Neural progenitor cell (in vitro differentiated cells): ENCODE measurements around the gene ADAMTS3. TPM values are rescaled to one million over a fixed set of nuclear protein-coding genes. Genes with fewer than 3 reads are reported as not detected.

Experiments
- DNase-seq: peaks from one replicate; pipeline ENCODE4 v3.0.0-alpha.2; 2016; ENCODE audit warnings: low spot score
- H2AFZ ChIP-seq: fragments of 200-600 bp; sonication (generic); replicated peaks from 2 replicates; pipeline ENCODE4 v1.6.1; 2016; ENCODE audit warnings: antibody characterized with exemption
- H3F3A ChIP-seq: fragments of 200-600 bp; sonication (generic); 2 replicates; pipeline ENCODE4 v1.6.1; 2016; ENCODE audit warnings: antibody characterized with exemption, low read depth
- H3K27ac ChIP-seq: fragments of 200-600 bp; sonication (generic); 2 replicates; pipeline ENCODE4 v1.5.1; 2016; ENCODE audit warnings: mild to moderate bottlenecking
- H3K27me3 ChIP-seq: fragments of 200-600 bp; sonication (generic); 2 replicates; pipeline ENCODE4 v1.6.1; 2016; ENCODE audit warnings: mild to moderate bottlenecking, moderate library complexity
- H3K36me3 ChIP-seq: fragments of 200-600 bp; sonication (generic); 2 replicates; pipeline ENCODE4 v1.5.1; 2016
- H3K4me1 ChIP-seq: fragments of 200-600 bp; sonication (generic); 2 replicates; pipeline ENCODE4 v1.6.1; 2016; ENCODE audit warnings: mixed run types
- H3K4me2 ChIP-seq: fragments of 200-600 bp; sonication (generic); 2 replicates; pipeline ENCODE4 v1.6.1; 2016
- H3K4me3 ChIP-seq: fragments of 200-600 bp; sonication (generic); 2 replicates; pipeline ENCODE4 v1.5.1; 2016
- H3K79me2 ChIP-seq: fragments of 200-600 bp; sonication (generic); 2 replicates; pipeline ENCODE4 v1.6.1; 2016; ENCODE audit warnings: low read depth
- H3K9ac ChIP-seq: fragments of 200-600 bp; sonication (generic); 2 replicates; pipeline ENCODE4 v1.6.1; 2016
- H3K9me3 ChIP-seq: fragments of 200-600 bp; sonication (generic); 2 replicates; pipeline ENCODE4 v1.5.1; 2016; ENCODE audit warnings: low read depth
- H4K20me1 ChIP-seq: fragments of 200-600 bp; sonication (generic); 2 replicates; pipeline ENCODE4 v1.6.1; 2016; ENCODE audit warnings: low read depth
- H3K27ac Mint-ChIP-seq: 3 replicates; pipeline ENCODE4 v1.8.0; 2021; ENCODE audit warnings: mixed read lengths
- H3K27me3 Mint-ChIP-seq: 2 replicates; pipeline ENCODE4 v1.8.0; 2022; ENCODE audit warnings: low read depth, mild to moderate bottlenecking, inconsistent platforms, moderate library complexity, mixed read lengths; ENCODE audit not compliant: insufficient read depth
- H3K36me3 Mint-ChIP-seq: 3 replicates; pipeline ENCODE4 v1.8.0; 2021; ENCODE audit warnings: mixed read lengths
- H3K4me1 Mint-ChIP-seq: 3 replicates; pipeline ENCODE4 v1.8.0; 2021; ENCODE audit warnings: mixed read lengths
- H3K4me3 Mint-ChIP-seq: 3 replicates; pipeline ENCODE4 v1.8.0; 2021; ENCODE audit warnings: mild to moderate bottlenecking, moderate library complexity, mixed read lengths
- H3K9me3 Mint-ChIP-seq: 3 replicates; pipeline ENCODE4 v1.8.0; 2020; ENCODE audit warnings: mixed read lengths
- EZH2 ChIP-seq: fragments of 200-600 bp; sonication (generic); IDR thresholded peaks from 2 replicates; pipeline ENCODE4 v1.6.1; 2017; ENCODE audit warnings: antibody characterized with exemption, mild to moderate bottlenecking, moderate library complexity
- EZH2phosphoT487 ChIP-seq: fragments of 200-600 bp; sonication (generic); IDR thresholded peaks from 2 replicates; pipeline ENCODE4 v1.6.1; 2017; ENCODE audit warnings: antibody characterized with exemption
- total RNA-seq: library from RNA; depleted of rRNA; stranded (reverse); fragments of >200 nt; gene quantifications from 2 replicates; pipeline ENCODE4 v1.2.3, GENCODE V29; 2015; ENCODE audit warnings: low replicate concordance
- TF ChIP-seq, protein P1 (sequence below): fragments of 200-600 bp; sonication (generic); IDR thresholded peaks from 2 replicates; pipeline ENCODE4 v1.5.1; 2017; ENCODE audit warnings: antibody characterized with exemption, mild to moderate bottlenecking

The ADAMTS3 gene
- total RNA-seq, 1 donor from 2014 or later: 2.1 TPM

- TF ChIP-seq EZH2phosphoT487 (no peak), EZH2 (no peak)
- TF ChIP-seq, protein P1, sequence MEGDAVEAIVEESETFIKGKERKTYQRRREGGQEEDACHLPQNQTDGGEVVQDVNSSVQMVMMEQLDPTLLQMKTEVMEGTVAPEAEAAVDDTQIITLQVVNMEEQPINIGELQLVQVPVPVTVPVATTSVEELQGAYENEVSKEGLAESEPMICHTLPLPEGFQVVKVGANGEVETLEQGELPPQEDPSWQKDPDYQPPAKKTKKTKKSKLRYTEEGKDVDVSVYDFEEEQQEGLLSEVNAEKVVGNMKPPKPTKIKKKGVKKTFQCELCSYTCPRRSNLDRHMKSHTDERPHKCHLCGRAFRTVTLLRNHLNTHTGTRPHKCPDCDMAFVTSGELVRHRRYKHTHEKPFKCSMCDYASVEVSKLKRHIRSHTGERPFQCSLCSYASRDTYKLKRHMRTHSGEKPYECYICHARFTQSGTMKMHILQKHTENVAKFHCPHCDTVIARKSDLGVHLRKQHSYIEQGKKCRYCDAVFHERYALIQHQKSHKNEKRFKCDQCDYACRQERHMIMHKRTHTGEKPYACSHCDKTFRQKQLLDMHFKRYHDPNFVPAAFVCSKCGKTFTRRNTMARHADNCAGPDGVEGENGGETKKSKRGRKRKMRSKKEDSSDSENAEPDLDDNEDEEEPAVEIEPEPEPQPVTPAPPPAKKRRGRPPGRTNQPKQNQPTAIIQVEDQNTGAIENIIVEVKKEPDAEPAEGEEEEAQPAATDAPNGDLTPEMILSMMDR: no peak
- Histone ChIP-seq H3K9ac (no peak overlapping the region), H3K4me2 (no peak overlapping the region), H3K4me3 (no peak overlapping the region), H3K27me3 (no peaks in the 10 kb centered on the region), H3K36me3 (no peaks in the 10 kb centered on the region), H3K27ac (no peak overlapping the region), H3K79me2 (no peaks in the 10 kb centered on the region), H2AFZ (no peak overlapping the region), H3K9me3 (no peaks in the 10 kb centered on the region), H3F3A (no peaks in the 10 kb centered on the region), H3K4me1 (no peaks in the 10 kb centered on the region), H4K20me1 (no peaks in the 10 kb centered on the region)
- Mint-ChIP-seq H3K27ac (no peak overlapping the region), H3K4me1 (peaks cover 2% of the 10 kb centered on the region), H3K4me3 (no peak overlapping the region), H3K27me3 (no peaks in the 10 kb centered on the region), H3K9me3 (no peaks in the 10 kb centered on the region), H3K36me3 (no peaks in the 10 kb centered on the region)
- DNase-seq: no peak
Observed at GRCh38 chr4:72376901-72377300, 192.1 kb downstream of the ADAMTS3 start.

DNA sequence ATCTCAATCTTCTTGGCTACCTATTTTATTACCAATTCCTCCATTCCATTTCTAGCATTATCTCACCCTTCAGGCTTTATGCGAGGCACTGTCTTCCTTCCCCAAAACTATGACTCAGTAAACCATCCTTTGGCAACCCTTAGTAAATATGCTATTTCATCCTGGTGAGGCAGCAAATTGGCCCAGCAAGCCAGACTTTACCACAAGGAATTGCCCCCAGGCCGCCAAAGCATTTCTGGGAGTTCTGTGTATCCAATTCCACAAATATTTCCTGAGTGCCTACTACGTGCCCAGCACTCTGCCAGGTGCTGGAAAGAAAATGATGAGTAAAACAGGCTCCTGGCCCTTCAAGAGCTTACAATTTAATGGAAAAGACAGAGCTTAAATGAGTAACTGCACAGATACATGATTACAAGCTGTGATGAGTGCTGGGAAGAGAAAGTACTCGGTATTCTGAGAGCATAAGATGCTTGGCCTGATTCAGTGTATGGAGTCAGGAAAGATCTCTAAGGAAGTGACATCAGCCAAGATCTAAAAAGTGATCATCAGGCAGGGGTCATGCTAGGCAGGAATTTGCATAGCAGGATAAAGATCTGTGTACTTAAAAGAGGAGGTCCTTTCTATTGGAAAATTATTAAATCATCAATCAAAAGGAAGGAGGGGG lies 193.8 kb downstream of the ADAMTS3 start:
- peak overlapping the region; percentile 61 for H2AFZ ChIP-seq
- no peak overlapping the region for H3K4me2 ChIP-seq
- no peaks in the 10 kb centered on the region for H4K20me1 ChIP-seq
- no peak for DNase-seq
- no peaks in the 10 kb centered on the region for H3K79me2 ChIP-seq
- no peaks in the 10 kb centered on the region for H3K27me3 Mint-ChIP-seq
- H3K4me1 Mint-ChIP-seq: peaks cover 2% of the 10 kb centered on the region
- no peak overlapping the region for H3K27ac Mint-ChIP-seq
- H3K9me3 ChIP-seq: no peaks in the 10 kb centered on the region
- no peak overlapping the region for H3K9ac ChIP-seq
- H3K4me3 ChIP-seq: no peak overlapping the region
- no peaks in the 10 kb centered on the region for H3K36me3 ChIP-seq
- no peaks in the 10 kb centered on the region for H3K4me1 ChIP-seq
- no peaks in the 10 kb centered on the region for H3K27me3 ChIP-seq
- H3K27ac ChIP-seq: no peak overlapping the region
- no peak overlapping the region for H3K4me3 Mint-ChIP-seq
- no peaks in the 10 kb centered on the region for H3F3A ChIP-seq
- TF ChIP-seq, protein P1: no peak
- TF ChIP-seq EZH2phosphoT487: no peak
- TF ChIP-seq EZH2: no peak
- no peaks in the 10 kb centered on the region for H3K36me3 Mint-ChIP-seq
- H3K9me3 Mint-ChIP-seq: no peaks in the 10 kb centered on the region

DNA sequence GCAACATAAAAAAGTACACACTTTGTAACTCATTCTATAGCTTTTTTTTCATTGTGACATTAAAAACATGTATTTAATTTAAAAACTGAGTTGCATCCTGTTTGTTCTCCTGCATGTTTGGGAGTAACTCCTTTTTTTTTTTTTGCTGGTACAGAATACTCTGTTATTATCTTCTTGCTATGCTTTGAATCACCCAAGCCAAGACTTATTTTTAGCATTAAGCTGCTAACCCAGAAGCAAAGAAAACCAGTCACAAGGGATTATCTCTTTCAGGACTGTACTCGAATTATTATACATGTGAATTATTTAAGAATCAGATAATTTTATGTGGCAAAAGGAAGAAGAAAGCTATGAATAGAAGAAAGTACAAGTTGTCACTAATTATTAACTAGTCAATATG lies 194.9 kb downstream of the ADAMTS3 start:
- H3K36me3 Mint-ChIP-seq: no peaks in the 10 kb centered on the region
- H3K27ac Mint-ChIP-seq: no peak overlapping the region

More for the DNA sequence above, 194.9 kb downstream of the ADAMTS3 start:
- Histone ChIP-seq H3K9me3 (no peaks in the 10 kb centered on the region), H3K79me2 (no peaks in the 10 kb centered on the region), H2AFZ (no peak overlapping the region), H3K4me1 (no peaks in the 10 kb centered on the region), H3K9ac (no peak overlapping the region), H3K4me2 (no peak overlapping the region), H3K36me3 (no peaks in the 10 kb centered on the region), H3K27me3 (no peaks in the 10 kb centered on the region), H4K20me1 (no peaks in the 10 kb centered on the region), H3K27ac (no peak overlapping the region), H3F3A (no peaks in the 10 kb centered on the region), H3K4me3 (no peak overlapping the region)
- no peaks in the 10 kb centered on the region for H3K9me3 Mint-ChIP-seq
- H3K4me1 Mint-ChIP-seq: peaks cover 2% of the 10 kb centered on the region
- no peaks in the 10 kb centered on the region for H3K27me3 Mint-ChIP-seq
- TF ChIP-seq, protein P1: no peak
- no peak for TF ChIP-seq EZH2
- TF ChIP-seq EZH2phosphoT487: no peak
- H3K4me3 Mint-ChIP-seq: no peak overlapping the region
- no peak for DNase-seq
